ENCODE measurements around the gene LMAN1. TPM values are rescaled to one million over a fixed set of nuclear protein-coding genes. Genes with fewer than 3 reads are reported as not detected.

The LMAN1 gene
- total RNA-seq = 36.1 TPM

- ATAC-seq = peak; percentile 99
Observed at GRCh38 chr18:59358712-59359575, at the start of gene LMAN1. LMAN1 (minus strand) TSS chr18:59359265; CDS start chr18:59359244, 21 bp downstream.

- ATAC-seq = peak; percentile 100
Observed at GRCh38 chr18:59402432-59403090, 43.5 kb upstream of the LMAN1 start.

GRCh38 chr18:59400407-59400806 lies 41.3 kb upstream of the LMAN1 start:
- ATAC-seq = no peak

- no peak for ATAC-seq
Observed at GRCh38 chr18:59395226-59396175, 36.4 kb upstream of the LMAN1 start.

GRCh38 chr18:59393381-59393780 lies 34.3 kb upstream of the LMAN1 start:
- no peak for ATAC-seq

GRCh38 chr18:59388817-59389216 lies 29.8 kb upstream of the LMAN1 start:
- ATAC-seq = no peak

GRCh38 chr18:59387687-59388565 lies 28.9 kb upstream of the LMAN1 start:
- no peak for ATAC-seq

GRCh38 chr18:59386909-59387686 lies 28.0 kb upstream of the LMAN1 start:
- no peak for ATAC-seq

GRCh38 chr18:59385191-59385590 lies 26.1 kb upstream of the LMAN1 start:
- ATAC-seq = no peak

GRCh38 chr18:59383851-59384250 lies 24.8 kb upstream of the LMAN1 start:
- no peak for ATAC-seq

- ATAC-seq = no peak
Observed at GRCh38 chr18:59382383-59382782, 23.3 kb upstream of the LMAN1 start.

- ATAC-seq = no peak
Observed at GRCh38 chr18:59381949-59382348, 22.9 kb upstream of the LMAN1 start.

GRCh38 chr18:59380706-59381105 lies 21.6 kb upstream of the LMAN1 start:
- ATAC-seq = no peak

GRCh38 chr18:59379772-59380522 lies 20.9 kb upstream of the LMAN1 start:
- ATAC-seq = no peak

- ATAC-seq = no peak
Observed at GRCh38 chr18:59377613-59378337, 18.7 kb upstream of the LMAN1 start.

GRCh38 chr18:59376351-59376935 lies 17.4 kb upstream of the LMAN1 start:
- no peak for ATAC-seq

- peak; percentile 16 for ATAC-seq
Observed at GRCh38 chr18:59374128-59374527, 15.1 kb upstream of the LMAN1 start.

GRCh38 chr18:59372975-59373374 lies 13.9 kb upstream of the LMAN1 start:
- ATAC-seq = peak; percentile 90

GRCh38 chr18:59360381-59360780 lies 1.3 kb upstream of the LMAN1 start:
- no peak for ATAC-seq

Measured in esophagus mucosa (tissue), 1 donor.